K562 (cell line): ENCODE measurements around the gene UBE2G2.

Source experiments
- CHD2 ChIP-seq: IDR thresholded peaks from 2 replicates; pipeline ENCODE4 v1.6.1; 2011; ENCODE audit warnings: low read depth, low read length
- HNRNPL ChIP-seq: fragments of 200-400 bp; formaldehyde crosslinking; IDR thresholded peaks from 2 replicates; pipeline ENCODE4 v1.6.1; 2017; ENCODE audit warnings: low read depth, mild to moderate bottlenecking, low read length
- NFRKB ChIP-seq: fragments of 450-650 bp; IDR thresholded peaks from 2 replicates; pipeline ENCODE4 v1.6.1; 2016; ENCODE audit warnings: low read depth
- POLR2AphosphoS5 ChIP-seq: IDR thresholded peaks from 2 replicates; pipeline ENCODE4 v1.6.1; 2011; ENCODE audit warnings: mild to moderate bottlenecking, low read depth, low read length, moderate library complexity; ENCODE audit not compliant: control insufficient read depth, insufficient read depth
- TAF1 ChIP-seq: IDR thresholded peaks from 2 replicates; pipeline ENCODE4 v1.6.1; 2011; ENCODE audit warnings: mild to moderate bottlenecking, low read length, moderate library complexity; ENCODE audit not compliant: insufficient read depth, control insufficient read depth, severe bottlenecking; ENCODE audit errors: extremely low read depth
- YY1 ChIP-seq, 3 experiments: IDR thresholded peaks; 2 replicates each; pipeline ENCODE4 v1.6.1; 2011; ENCODE audit warnings: low read length in 2 of 3, mild to moderate bottlenecking in 2 of 3, moderate library complexity in 2 of 3, borderline replicate concordance in 1 of 3, control low read depth in 1 of 3, low read depth in 1 of 3; ENCODE audit not compliant: insufficient read depth in 3 of 3, insufficient replicate concordance in 2 of 3, control insufficient read depth in 1 of 3, insufficient read length in 1 of 3; ENCODE audit errors: extremely low read depth in 1 of 3
- ZBTB8A ChIP-seq: fragments of 450-650 bp; IDR thresholded peaks from 2 replicates; pipeline ENCODE4 v1.6.1; 2018; ENCODE audit warnings: mild to moderate bottlenecking, moderate library complexity; ENCODE audit not compliant: partially characterized antibody
- ZNF224 ChIP-seq: sonication (generic); formaldehyde crosslinking; IDR thresholded peaks from 2 replicates; pipeline ENCODE4 v1.8.0; 2022; ENCODE audit warnings: mild to moderate bottlenecking, missing genetic modification reagents
- TF ChIP-seq, protein P1 (sequence below), 3 experiments: IDR thresholded peaks in 2 of 3; conservative IDR thresholded peaks in 1 of 3; 2 replicates each; pipeline ENCODE4 v1.5.1; 2011 to 2012; ENCODE audit warnings: low read length in 3 of 3, mild to moderate bottlenecking in 3 of 3, control low read depth in 2 of 3, improper control_type of control experiment in 1 of 3, inconsistent platforms in 1 of 3, low read depth in 1 of 3, mixed read lengths in 1 of 3, moderate library complexity in 1 of 3; ENCODE audit not compliant: insufficient read depth in 2 of 3
- TF ChIP-seq, protein P2 (sequence below): fragments of 250-450 bp; sonication (Bioruptor Pico); IDR thresholded peaks from 2 replicates; pipeline ENCODE4 v1.6.1; 2021; ENCODE audit warnings: mild to moderate bottlenecking

DNA sequence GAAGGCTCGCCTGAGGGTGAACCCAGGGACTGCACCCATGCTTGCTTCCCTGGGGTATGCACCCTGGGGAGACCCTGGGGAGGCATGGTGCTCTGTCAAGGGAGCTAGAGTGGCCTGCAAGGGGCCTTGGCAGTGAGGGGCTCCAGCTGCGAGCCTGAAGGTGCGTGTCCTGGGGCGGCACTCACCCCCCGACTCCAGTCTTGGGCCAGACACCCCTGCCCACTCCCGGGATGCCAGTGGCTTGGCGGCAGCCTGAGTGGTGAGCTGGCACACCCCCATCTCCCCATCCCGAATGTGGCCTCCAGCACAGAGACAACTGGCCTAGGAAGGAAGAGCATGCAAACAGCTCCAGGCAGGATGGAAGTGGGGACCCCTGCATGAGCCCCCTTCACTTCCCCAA is 13.6 kb upstream of the UBE2G2 start:
- TF ChIP-seq TAF1 (no peak), HNRNPL (no peak), ZNF224 (no peak), NFRKB (no peak), CHD2 (no peak), YY1 (IDR thresholded peaks at IDR 0.05; ENCODE audit: borderline replicate concordance in 1 of 3, control insufficient read depth in 1 of 3, extremely low read depth in 1 of 3, insufficient read depth in 3 of 3, insufficient read length in 1 of 3, insufficient replicate concordance in 2 of 3, low read depth in 1 of 3, low read length in 2 of 3) (no peak), ZBTB8A (no peak), POLR2AphosphoS5 (no peak)
- TF ChIP-seq, protein P1, sequence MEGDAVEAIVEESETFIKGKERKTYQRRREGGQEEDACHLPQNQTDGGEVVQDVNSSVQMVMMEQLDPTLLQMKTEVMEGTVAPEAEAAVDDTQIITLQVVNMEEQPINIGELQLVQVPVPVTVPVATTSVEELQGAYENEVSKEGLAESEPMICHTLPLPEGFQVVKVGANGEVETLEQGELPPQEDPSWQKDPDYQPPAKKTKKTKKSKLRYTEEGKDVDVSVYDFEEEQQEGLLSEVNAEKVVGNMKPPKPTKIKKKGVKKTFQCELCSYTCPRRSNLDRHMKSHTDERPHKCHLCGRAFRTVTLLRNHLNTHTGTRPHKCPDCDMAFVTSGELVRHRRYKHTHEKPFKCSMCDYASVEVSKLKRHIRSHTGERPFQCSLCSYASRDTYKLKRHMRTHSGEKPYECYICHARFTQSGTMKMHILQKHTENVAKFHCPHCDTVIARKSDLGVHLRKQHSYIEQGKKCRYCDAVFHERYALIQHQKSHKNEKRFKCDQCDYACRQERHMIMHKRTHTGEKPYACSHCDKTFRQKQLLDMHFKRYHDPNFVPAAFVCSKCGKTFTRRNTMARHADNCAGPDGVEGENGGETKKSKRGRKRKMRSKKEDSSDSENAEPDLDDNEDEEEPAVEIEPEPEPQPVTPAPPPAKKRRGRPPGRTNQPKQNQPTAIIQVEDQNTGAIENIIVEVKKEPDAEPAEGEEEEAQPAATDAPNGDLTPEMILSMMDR (IDR thresholded peaks at IDR 0.05 in 2 of 3, conservative IDR thresholded peaks at IDR 0.05 in 1 of 3; ENCODE audit: insufficient read depth in 2 of 3, low read depth in 1 of 3, low read length in 3 of 3), result no peak
- TF ChIP-seq, protein P2, sequence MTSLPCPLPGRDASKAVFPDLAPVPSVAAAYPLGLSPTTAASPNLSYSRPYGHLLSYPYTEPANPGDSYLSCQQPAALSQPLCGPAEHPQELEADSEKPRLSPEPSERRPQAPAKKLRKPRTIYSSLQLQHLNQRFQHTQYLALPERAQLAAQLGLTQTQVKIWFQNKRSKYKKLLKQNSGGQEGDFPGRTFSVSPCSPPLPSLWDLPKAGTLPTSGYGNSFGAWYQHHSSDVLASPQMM (CRISPR knock-in tag), result no peak
